Mesodermal cell (in vitro differentiated cells): ENCODE results near the gene SPNS3.

Experiments used
- H3K27ac ChIP-seq: 2 replicates; pipeline ENCODE4 v1.7.0; 2013; ENCODE audit warnings: mild to moderate bottlenecking, low read depth, low read length, moderate library complexity; ENCODE audit not compliant: severe bottlenecking
- H3K36me3 ChIP-seq: 2 replicates; pipeline ENCODE4 v1.7.1; 2013; ENCODE audit warnings: mild to moderate bottlenecking, low read length, moderate library complexity; ENCODE audit not compliant: control insufficient read depth, insufficient read depth
- H3K4me1 ChIP-seq: one replicate; pipeline ENCODE4 v1.7.1; 2013; ENCODE audit warnings: mild to moderate bottlenecking, low read length; ENCODE audit not compliant: insufficient read depth, control insufficient read depth, poor library complexity, severe bottlenecking
- H3K4me3 ChIP-seq: 2 replicates; pipeline ENCODE4 v1.7.0; 2013; ENCODE audit warnings: low read length, control low read depth, mild to moderate bottlenecking; ENCODE audit not compliant: insufficient read depth, poor library complexity, severe bottlenecking; ENCODE audit errors: extremely low read depth
- H3K9me3 ChIP-seq: 2 replicates; pipeline ENCODE4 v1.7.1; 2013; ENCODE audit warnings: mild to moderate bottlenecking, low read length, moderate library complexity; ENCODE audit not compliant: control insufficient read depth
- WGBS, 2 experiments: methylation state at CpG; one replicate each; pipeline ENCODE4 v1.1.5; 2013; ENCODE audit warnings: missing lambda C conversion rate in 2 of 2; ENCODE audit not compliant: insufficient coverage in 2 of 2; 5-methylcytosine and 5-hydroxymethylcytosine counted together

SPNS3 gene

GRCh38 chr17:4479982-4480751 lies 46.4 kb downstream of the SPNS3 start:
- no peak overlapping the region for H3K27ac ChIP-seq
- no peak overlapping the region for H3K4me3 ChIP-seq
- H3K4me1 ChIP-seq: peaks cover 34% of the 10 kb centered on the region

GRCh38 chr17:4480929-4481898 lies 47.5 kb downstream of the SPNS3 start:
- peaks cover 25% of the 10 kb centered on the region for H3K4me1 ChIP-seq
- H3K27ac ChIP-seq: no peak overlapping the region
- H3K9me3 ChIP-seq: no peaks in the 10 kb centered on the region
- H3K4me3 ChIP-seq: no peak overlapping the region
- no peaks in the 10 kb centered on the region for H3K36me3 ChIP-seq
- WGBS, 2 experiments: 61 to 67% methylated on average over 10 to 14 of the region's 14 CpGs

More at GRCh38 chr17:4479982-4480751, 46.4 kb downstream of the SPNS3 start:
- no peaks in the 10 kb centered on the region for H3K9me3 ChIP-seq
- 83 to 89% methylated on average over 6 to 10 of the region's 13 CpGs for WGBS, 2 experiments
- no peaks in the 10 kb centered on the region for H3K36me3 ChIP-seq

- 93 to 97% methylated on average over 13 to 15 of the region's 16 CpGs for WGBS, 2 experiments
- Histone ChIP-seq H3K4me1 (peaks cover 26% of the 10 kb centered on the region), H3K9me3 (no peaks in the 10 kb centered on the region), H3K36me3 (no peaks in the 10 kb centered on the region), H3K27ac (no peak overlapping the region), H3K4me3 (no peak overlapping the region)
Measured at GRCh38 chr17:4482338-4483011, 48.7 kb downstream of the SPNS3 start.

GRCh38 chr17:4483012-4483840 lies 49.5 kb downstream of the SPNS3 start:
- Histone ChIP-seq H3K27ac (no peak overlapping the region), H3K4me3 (no peak overlapping the region), H3K36me3 (no peaks in the 10 kb centered on the region), H3K4me1 (peaks cover 24% of the 10 kb centered on the region), H3K9me3 (no peaks in the 10 kb centered on the region)
- WGBS, 2 experiments: 78 to 83% methylated on average over 4 to 9 of the region's 13 CpGs

- Histone ChIP-seq H3K27ac (no peak overlapping the region), H3K9me3 (no peaks in the 10 kb centered on the region), H3K4me1 (peaks cover 22% of the 10 kb centered on the region), H3K36me3 (no peaks in the 10 kb centered on the region), H3K4me3 (no peak overlapping the region)
- WGBS, 2 experiments: 88 to 90% methylated on average over 22 to 24 of the region's 31 CpGs
Measured at GRCh38 chr17:4485676-4486646, 52.2 kb downstream of the SPNS3 start.

- no peak overlapping the region for H3K27ac ChIP-seq
- 89 to 96% methylated on average over 7 to 8 of the region's 8 CpGs for WGBS, 2 experiments
- no peaks in the 10 kb centered on the region for H3K36me3 ChIP-seq
- no peak overlapping the region for H3K4me3 ChIP-seq
- H3K4me1 ChIP-seq: peaks cover 16% of the 10 kb centered on the region
- H3K9me3 ChIP-seq: no peaks in the 10 kb centered on the region
Measured at GRCh38 chr17:4487296-4487695, 53.6 kb downstream of the SPNS3 start.

- WGBS, 2 experiments: 85 to 87% methylated on average over 20 to 22 of the region's 24 CpGs
- H3K4me1 ChIP-seq: peaks cover 13% of the 10 kb centered on the region
- no peaks in the 10 kb centered on the region for H3K9me3 ChIP-seq
- no peaks in the 10 kb centered on the region for H3K36me3 ChIP-seq
- no peak overlapping the region for H3K27ac ChIP-seq
- no peak overlapping the region for H3K4me3 ChIP-seq
Measured at GRCh38 chr17:4487820-4488716, 54.3 kb downstream of the SPNS3 start.

- 91% methylated on average over 14 to 15 of the region's 15 CpGs for WGBS, 2 experiments
- Histone ChIP-seq H3K27ac (no peak overlapping the region), H3K4me1 (peaks cover 4% of the 10 kb centered on the region), H3K36me3 (no peaks in the 10 kb centered on the region), H3K9me3 (no peaks in the 10 kb centered on the region), H3K4me3 (no peak overlapping the region)
Measured at GRCh38 chr17:4488989-4489595, 55.4 kb downstream of the SPNS3 start.
